Left ventricle myocardium superior (tissue), 1 donor: ENCODE measurements around the gene ANKRD40. TPM values are rescaled to one million over a fixed set of nuclear protein-coding genes. Genes with fewer than 3 reads are reported as not detected.

ENCODE experiments used
- ATAC-seq: fragments of 200-7000 bp; cut with Tn5 transposase; one replicate; pipeline ENCODE4 v1.9.1; 2020; ENCODE audit warnings: mild to moderate bottlenecking, moderate library complexity
- DNase-seq: peaks from one replicate; pipeline ENCODE4 v3.0.0-alpha.2; 2020
- intact Hi-C: fragments of 100-400 bp; cut with micrococcal nuclease; formaldehyde crosslinking; loops from one replicate; pipeline ENCODE4 v1.11.0; 2022
- total RNA-seq: library from RNA; stranded (reverse); fragmentation: NEBNext Ultra II Directional; extraction: Animal tissue kit (Norgen Biotek cat#: 25700); gene quantifications from one replicate; pipeline ENCODE4 v1.2.1, GENCODE V29; 2021
- donor health status: DM: no; HTN: yes; CAD: no; lungs with severe emphysema.

The ANKRD40 gene
- total RNA-seq, 1 donor from 2014 or later, result 54.4 TPM

DNA sequence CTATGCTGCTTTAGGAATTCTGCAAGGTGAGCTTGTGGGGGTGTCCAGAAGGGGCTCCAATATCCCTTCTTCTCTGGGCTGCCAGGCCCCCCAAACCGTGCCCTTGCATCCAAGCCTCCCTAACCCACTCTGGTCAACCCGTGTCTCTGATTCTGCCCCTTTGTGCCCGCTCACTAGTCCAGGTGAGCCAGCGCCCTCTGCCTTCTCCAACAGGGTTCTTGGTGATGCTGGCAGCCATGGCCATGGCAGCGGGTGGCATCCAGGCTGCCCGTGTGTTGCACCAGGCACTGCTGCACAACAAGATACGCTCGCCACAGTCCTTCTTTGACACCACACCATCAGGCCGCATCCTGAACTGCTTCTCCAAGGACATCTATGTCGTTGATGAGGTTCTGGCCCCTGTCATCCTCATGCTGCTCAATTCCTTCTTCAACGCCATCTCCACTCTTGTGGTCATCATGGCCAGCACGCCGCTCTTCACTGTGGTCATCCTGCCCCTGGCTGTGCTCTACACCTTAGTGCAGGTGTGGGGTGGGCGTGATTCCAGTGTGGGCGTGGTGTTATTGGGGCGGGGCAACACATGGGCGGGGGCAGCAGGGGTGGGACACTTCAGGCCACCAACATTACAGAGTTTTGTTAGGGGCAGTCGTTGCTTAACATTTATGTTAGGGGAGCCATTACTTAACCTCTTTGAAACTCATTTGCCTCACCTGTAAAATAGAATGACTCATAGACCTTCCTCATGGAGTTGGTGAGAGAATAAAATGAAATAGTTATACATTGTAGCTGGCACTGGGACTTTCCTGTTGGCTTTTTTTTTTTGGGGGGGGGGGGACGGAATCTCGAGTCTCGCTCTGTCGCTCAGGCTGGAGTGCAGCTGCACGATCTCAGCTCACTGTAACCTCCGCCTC is 31.4 kb downstream of the ANKRD40 start:
- ATAC-seq, result no peak
- DNase-seq, result no peak
- intact Hi-C loops, result no loop called here

DNA sequence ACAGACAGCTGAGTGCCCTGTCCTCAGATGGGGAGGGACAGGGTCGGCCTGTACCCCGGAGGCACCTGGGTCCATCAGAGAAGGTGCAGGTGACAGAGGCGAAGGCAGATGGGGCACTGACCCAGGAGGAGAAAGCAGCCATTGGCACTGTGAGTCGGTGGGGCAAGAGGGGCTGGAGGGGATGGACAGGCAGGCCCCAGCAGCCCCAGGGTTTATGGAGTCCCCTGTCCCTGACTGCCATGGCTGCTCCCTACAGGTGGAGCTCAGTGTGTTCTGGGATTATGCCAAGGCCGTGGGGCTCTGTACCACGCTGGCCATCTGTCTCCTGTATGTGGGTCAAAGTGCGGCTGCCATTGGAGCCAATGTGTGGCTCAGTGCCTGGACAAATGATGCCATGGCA is 32.1 kb downstream of the ANKRD40 start:
- DNase-seq (no peak), ATAC-seq (peak; percentile 51)
- intact Hi-C loops, result no loop called here

- intact Hi-C loops, result no loop called here
- DNase-seq, result no peak
- ATAC-seq, result no peak
Observed at GRCh38 chr17:50675190-50675589, 32.5 kb downstream of the ANKRD40 start.

DNA sequence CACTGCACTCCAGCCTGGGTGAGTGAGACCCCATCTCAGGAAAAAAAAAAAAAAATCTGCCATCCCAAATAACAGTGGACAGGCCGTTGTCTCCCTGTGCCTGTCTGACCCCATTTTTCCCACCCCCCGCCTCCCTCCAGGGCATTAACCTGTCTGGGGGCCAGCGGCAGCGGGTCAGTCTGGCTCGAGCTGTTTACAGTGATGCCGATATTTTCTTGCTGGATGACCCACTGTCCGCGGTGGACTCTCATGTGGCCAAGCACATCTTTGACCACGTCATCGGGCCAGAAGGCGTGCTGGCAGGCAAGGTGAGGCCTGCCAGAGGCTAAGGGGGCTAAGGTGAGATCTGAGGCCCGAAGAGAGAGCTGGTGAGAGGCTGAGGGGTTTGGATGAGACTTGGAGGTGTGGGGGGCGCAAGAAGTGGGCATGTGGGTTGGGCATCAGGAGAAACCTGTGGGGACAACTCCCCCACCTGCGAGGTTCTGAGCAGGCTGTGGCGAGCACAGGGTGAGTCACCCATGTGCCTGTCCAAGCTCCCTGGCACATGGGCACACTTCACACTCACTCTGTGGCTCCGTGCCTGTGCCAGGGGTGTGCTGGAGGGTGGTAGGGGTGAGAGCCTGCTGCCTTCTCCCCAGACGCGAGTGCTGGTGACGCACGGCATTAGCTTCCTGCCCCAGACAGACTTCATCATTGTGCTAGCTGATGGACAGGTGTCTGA is 34.7 kb downstream of the ANKRD40 start:
- ATAC-seq (peak; percentile 94), DNase-seq (peak; percentile 59)
- intact Hi-C loops, result no loop called here

GRCh38 chr17:50672071-50672470 is 35.6 kb downstream of the ANKRD40 start:
- intact Hi-C loops, result no loop called here
- DNase-seq (no peak), ATAC-seq (no peak)

DNA sequence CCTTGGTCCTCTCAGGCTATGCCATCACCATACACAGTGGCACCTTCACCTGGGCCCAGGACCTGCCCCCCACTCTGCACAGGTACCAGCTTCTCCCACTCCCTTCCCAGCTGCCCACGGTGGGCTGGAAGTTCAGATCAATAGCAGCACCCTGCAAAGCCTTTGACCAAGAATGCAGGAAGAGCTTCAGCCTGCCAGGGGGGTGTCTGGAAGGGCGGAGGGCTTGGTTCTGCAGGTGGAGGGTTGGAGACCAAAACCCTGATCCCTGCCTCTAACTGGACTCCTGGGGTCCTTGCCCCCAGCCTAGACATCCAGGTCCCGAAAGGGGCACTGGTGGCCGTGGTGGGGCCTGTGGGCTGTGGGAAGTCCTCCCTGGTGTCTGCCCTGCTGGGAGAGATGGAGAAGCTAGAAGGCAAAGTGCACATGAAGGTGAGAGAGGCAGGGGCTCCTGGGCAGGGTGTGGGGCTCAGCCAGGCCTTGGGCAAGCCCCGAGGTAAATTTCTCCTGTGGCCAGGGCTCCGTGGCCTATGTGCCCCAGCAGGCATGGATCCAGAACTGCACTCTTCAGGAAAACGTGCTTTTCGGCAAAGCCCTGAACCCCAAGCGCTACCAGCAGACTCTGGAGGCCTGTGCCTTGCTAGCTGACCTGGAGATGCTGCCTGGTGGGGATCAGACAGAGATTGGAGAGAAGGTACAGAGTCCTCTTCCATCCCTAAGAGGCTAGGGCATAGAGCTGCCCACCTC is 38.7 kb downstream of the ANKRD40 start:
- DNase-seq (peak; percentile 3), ATAC-seq (no peak)
- intact Hi-C loops, result no loop called here

DNA sequence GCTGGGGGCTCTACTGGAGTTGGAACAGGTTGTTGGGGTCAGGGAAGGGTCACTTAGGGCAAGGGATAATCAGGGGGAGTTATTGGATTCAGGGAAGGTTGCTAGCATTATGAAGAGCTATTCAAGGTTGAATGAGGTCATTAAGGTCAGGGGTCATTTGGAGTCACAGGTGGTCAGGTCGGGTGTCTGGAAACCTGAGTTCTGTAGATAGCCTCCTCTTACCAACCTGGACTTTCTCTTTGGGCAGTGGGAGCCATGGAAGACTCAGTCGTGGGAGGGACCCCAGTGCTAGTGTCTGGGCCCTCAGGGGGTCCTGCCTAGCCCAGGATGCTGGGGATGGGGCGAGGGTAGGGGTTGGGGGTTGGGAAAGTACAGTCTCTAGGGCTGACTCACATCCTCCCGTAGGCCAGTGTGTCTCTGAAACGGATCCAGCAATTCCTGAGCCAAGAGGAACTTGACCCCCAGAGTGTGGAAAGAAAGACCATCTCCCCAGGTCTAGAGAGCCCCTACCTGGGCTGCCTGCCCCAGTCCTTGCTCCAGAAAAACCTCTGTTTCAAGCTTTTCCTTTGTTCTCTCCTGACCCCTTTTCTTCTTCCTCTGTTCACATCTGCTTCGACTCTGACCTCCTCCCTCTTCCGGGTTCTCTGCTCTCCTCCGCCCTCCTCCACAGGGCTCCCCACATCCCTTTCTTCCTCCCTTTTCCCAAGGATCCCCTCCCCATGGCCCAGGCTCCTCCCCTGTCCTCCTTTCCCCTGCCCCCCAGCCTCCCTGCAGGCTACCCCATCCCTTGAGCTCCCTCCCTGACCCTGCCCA is 39.5 kb downstream of the ANKRD40 start:
- intact Hi-C loops, result no loop called here
- ATAC-seq (no peak), DNase-seq (no peak)

DNA sequence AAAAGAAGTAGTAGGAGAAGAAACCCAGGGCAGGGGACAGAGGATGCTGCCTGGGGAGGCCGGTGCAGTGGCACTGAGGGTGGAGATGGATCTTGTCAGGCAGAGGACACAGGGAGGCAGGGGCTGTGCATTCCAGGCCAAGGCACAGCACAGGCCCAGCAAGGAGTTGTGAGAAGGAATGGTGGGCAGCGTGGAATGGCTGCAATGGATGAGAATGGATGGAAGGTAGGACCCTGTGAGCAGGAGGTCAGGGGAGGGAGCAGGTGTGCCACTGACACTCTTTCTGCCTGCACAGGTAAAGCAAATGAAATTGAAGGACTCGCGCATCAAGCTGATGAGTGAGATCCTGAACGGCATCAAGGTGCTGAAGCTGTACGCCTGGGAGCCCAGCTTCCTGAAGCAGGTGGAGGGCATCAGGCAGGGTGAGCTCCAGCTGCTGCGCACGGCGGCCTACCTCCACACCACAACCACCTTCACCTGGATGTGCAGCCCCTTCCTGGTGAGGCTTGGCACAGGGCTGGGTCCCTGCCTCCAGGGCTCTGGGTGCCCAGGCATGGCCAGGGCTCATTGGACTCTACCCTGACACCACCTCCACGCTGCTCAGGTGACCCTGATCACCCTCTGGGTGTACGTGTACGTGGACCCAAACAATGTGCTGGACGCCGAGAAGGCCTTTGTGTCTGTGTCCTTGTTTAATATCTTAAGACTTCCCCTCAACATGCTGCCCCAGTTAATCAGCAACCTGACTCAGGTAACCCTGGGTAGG is 40.3 kb downstream of the ANKRD40 start:
- intact Hi-C loops, result no loop called here
- DNase-seq (no peak), ATAC-seq (no peak)

GRCh38 chr17:50666316-50666715 is 41.4 kb downstream of the ANKRD40 start:
- no peak for ATAC-seq
- DNase-seq, result no peak
- intact Hi-C loops, result no loop called here

DNA sequence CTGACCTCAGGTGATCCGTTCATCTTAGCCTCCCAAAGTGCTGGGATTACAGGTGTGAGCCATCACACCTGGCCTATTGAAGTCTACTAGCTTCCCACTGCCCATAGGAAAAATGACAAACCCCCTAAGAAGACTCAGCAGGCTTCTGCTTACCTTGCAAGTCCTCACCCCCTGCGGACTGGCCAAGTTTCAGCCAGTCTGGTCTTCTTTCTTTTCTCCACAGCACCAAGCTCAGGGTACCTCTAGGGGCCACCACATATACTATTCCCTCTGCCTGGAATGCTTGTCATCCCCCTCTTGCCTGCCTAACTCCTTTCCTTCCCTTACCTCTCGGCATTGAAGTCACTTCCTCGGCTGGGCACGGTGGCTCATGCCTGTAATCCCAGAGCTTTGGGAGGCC is 41.9 kb downstream of the ANKRD40 start:
- DNase-seq (no peak), ATAC-seq (no peak)
- intact Hi-C loops, result no loop called here

DNA sequence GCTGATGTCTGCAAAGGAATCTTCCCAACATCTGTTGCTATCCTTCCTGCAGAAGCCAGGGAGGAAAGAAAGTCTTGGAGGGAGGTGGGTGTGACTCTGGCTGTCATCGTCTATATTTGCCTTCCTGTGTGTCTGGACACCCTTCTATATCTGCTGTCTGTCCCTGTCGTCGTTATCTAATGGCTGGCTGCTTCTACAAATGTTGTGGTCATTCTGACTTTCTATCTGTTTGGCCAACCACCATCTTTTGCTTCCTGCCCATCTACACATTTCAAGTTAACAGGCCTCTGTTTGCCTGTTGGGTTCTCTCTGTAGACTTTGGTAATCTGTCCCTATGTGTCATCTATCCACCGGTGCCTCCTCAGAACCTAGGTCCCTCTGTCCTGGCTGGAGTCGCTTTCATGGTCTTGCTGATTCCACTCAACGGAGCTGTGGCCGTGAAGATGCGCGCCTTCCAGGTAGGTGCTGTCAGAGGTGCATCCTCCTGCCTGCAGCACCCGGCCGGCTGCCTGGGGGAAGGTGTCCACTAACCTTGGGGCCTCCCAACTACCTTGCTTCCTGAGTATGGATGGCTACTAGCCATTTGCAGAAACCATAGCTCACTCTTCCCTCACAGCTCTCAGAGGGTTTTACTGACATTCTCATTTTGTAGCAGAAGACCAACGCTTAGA is 42.8 kb downstream of the ANKRD40 start:
- DNase-seq (no peak), ATAC-seq (no peak)
- intact Hi-C loops, result no loop called here

DNA sequence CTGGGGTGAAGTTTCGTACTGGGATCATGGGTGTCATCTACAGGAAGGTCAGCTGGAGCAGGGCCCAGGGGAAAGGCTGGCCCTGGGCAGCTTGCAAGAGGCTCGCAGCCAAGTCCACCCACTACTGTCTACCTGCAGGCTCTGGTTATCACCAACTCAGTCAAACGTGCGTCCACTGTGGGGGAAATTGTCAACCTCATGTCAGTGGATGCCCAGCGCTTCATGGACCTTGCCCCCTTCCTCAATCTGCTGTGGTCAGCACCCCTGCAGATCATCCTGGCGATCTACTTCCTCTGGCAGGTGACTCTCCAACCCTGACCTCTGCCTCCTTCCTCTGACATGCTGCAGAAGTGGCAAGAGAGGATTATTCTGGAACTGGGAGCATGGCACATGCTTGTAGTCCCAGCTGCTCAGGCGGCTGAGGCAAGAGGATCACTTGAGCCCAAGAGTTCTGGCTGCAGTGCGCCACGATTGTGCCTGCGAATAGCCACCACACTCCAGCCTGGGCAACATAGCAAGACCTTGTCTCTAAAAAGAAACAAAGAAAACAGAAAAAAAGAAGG is 43.8 kb downstream of the ANKRD40 start:
- DNase-seq (no peak), ATAC-seq (no peak)
- intact Hi-C loops, result no loop called here

GRCh38 chr17:50662632-50663225 is 45.0 kb downstream of the ANKRD40 start:
- DNase-seq (no peak), ATAC-seq (no peak)
- intact Hi-C loops, result no loop called here

DNA sequence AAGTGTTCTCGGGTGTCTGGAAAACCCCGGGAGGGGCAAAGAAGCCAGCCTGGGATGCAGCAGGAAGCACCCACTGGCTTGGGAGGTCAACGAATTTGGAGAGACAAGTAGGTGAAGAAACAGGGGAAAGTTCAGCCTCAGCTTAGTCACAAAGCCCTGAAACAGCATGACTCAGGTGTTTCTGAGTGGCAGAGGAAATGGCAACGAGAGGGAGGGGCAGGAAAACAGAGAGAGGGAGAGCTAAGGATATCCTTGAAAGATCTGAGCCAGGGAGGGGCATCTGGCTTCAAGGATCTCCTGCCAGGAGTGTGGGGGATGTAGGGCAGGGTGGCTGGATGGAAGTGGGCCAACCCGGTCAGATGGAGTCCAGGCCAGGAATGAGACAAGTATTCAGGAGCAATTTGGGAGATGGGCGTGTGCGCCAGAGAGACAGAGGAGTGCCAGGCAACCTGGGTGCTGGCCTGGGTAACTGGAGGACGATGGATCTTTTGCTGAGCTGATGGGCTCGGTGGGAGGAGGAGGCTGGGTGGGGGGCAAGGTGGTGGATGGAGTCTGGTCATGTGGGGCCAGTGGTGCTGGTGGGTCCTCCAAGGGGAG is 45.8 kb downstream of the ANKRD40 start:
- intact Hi-C loops, result no loop called here
- DNase-seq, result peak; percentile 43
- ATAC-seq, result peak; percentile 56

GRCh38 chr17:50661348-50661747 is 46.4 kb downstream of the ANKRD40 start:
- intact Hi-C loops, result no loop called here
- ATAC-seq, result no peak
- DNase-seq, result no peak

GRCh38 chr17:50660887-50661345 is 46.8 kb downstream of the ANKRD40 start:
- DNase-seq (no peak), ATAC-seq (peak; percentile 25)
- intact Hi-C loops, result no loop called here
